8988T (cell line): ENCODE results near the gene CNKSR3.

Experiments used
- DNase-seq: peaks from one replicate; pipeline ENCODE4 v3.0.0; 2011

Gene CNKSR3

GRCh38 chr6:154448448-154449096 is 61.9 kb downstream of the CNKSR3 start:
- DNase-seq, result no peak

- DNase-seq, result no peak
Measured at GRCh38 chr6:154447954-154448353, 62.5 kb downstream of the CNKSR3 start.

GRCh38 chr6:154446984-154447383 is 63.5 kb downstream of the CNKSR3 start:
- DNase-seq, result no peak

GRCh38 chr6:154445417-154445816 is 65.1 kb downstream of the CNKSR3 start:
- DNase-seq, result no peak

DNA sequence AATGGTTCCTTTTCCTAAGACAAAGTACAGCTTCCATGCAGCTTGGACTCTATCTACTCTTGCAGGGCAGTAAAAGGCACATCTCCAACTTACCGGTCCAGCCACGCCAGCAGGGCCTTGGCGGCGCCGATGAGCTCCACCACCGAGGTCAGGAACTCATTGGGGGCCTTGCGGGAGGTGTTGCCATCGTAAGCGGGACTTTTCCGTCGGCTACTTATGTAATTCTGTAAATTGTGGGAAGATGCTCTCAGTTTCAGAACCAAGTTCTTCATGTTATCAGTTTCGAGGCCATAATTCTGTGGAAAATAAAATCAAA is 68.5 kb downstream of the CNKSR3 start:
- DNase-seq, result no peak

DNA sequence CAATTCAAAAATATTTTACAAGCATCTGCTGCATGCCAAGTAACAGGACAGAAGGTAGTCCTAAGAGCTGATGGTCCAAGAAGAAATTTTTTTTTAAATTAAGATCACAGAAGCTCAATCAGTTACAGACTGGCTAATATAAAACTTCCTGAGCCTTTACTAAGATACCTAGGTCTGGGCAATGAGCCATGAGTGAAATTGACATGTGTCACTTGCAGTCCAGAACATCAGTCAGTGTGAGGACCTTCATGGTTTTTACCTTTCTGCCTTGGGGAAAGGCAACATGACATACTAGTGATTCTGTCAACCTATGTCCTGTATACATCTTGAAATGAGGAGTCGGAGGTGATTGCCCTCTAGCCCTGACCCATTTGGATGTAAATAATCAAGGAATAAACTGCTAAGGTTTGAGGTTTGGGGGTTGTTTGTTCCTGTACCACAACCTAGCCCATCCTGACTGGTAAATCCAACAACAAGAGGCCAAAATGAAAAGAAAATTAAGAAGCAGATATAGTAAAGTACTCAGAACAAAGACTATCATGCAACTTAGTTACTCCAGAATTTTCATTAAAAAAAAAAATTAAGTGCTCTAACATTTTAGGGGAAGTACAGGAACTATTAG is 70.0 kb downstream of the CNKSR3 start:
- DNase-seq, result no peak

- no peak for DNase-seq
Measured at GRCh38 chr6:154440022-154440421, 70.5 kb downstream of the CNKSR3 start.

- no peak for DNase-seq
Measured at GRCh38 chr6:154438882-154439415, 71.5 kb downstream of the CNKSR3 start.

DNA sequence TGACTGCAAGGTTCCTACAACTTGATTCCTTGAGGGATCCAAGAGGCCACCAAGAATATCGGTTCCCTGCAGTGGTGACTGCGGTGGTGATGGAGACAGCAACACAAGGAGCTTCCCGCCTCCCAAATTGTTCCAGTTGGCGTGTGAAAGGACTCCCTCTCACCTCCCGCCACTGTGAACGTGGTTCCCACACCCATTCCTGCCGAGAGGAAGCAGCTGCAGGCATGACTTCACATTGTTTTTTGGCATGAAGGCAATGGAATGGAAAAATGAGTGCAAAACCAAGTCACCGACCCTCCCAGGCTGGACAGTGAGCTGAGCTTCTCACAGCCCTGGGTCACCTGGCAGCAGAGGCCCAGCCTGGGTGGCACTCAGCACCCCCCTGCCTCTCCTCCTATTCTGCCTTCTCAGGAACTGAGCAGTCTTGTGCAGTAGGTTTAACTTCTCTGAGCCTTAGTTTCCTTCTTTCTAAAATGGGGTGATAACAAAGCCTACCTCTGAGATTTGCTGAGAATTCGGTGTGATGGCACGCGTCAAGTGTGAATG is 75.0 kb downstream of the CNKSR3 start:
- no peak for DNase-seq

- no peak for DNase-seq
Measured at GRCh38 chr6:154434662-154435061, 75.8 kb downstream of the CNKSR3 start.

GRCh38 chr6:154433477-154434241 is 76.8 kb downstream of the CNKSR3 start:
- no peak for DNase-seq

DNA sequence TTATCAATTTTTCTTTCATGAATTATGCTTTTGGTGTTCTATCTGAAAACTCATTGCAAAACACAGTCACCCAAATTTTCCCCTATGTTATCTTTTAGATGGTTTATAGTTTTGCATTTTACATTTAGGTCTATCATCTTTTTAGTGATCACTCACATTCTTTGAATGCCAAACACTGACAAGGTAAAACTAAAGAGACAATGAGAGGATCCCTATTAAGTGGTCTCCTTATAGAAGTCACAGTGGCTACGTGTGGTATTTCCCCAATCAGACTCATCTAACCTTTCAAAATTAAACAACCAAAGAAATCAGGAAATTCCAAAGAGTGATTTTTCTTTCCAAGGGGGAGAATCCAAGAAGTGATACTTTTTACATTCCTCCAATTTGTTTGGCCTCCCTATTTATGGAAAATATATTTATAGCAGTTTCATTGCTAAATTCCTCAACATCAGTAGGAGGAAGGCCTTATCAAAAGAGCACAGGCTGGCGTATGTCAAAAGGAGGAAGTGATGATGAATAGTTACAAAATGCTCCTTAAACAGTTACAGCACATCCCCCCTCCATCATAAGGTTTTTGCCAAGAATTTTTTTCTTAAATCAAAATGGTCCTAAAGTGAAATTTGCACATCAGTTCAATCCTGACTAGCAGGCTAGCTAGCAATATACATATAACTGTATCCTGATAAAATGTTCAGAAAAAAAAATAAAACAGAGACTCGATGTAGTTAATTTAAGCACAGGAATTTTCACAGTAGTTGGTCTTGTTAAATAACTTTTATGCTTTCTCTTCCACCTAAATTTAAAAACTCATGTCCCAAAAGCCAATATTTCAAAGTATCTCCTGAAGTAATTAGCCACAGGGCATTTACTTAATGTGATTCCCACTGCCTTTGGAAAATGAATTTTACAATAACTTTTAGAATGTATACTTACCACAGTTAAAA is 77.7 kb downstream of the CNKSR3 start:
- DNase-seq, result no peak

- no peak for DNase-seq
Measured at GRCh38 chr6:154430481-154430919, 80.0 kb downstream of the CNKSR3 start.

GRCh38 chr6:154429711-154430110 is 80.8 kb downstream of the CNKSR3 start:
- DNase-seq, result no peak

DNA sequence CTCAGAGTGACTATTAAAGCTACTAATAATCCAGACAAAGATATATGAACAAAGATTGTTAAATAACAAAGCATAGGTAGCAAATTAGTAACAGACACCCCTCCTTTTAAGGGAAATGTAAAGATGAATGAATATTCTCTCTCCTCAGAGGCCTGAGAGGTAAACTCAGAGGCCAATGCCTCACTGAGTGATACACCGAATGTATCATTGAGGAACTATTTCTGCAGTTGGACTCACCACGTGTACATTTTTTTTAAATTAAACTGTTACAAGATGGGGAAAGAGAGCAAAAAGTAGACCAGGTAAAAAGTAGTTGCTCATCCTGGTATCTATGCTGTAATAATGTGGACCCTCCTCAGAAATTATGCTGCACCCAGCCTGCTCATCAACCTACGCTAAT is 81.6 kb downstream of the CNKSR3 start:
- DNase-seq, result no peak

DNA sequence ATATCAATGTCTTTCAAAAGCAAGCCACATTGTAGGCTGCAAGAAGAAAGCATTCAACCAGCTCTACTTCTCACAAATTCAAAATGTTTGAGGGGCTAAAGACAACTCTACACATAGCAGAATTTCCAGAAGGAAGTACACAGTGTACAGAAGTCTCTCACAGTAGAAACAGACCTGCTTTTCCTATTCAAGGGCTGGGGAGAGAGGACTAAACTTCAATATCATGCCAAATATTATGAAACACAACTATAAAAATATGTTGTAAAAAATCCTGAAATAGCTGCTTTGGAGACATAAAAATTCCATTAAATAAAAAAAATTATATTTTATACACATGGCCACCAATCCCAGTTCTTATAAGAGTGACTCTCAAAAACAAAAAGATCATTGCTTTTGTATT is 83.0 kb downstream of the CNKSR3 start:
- DNase-seq, result no peak

- DNase-seq, result no peak
Measured at GRCh38 chr6:154426997-154427396, 83.5 kb downstream of the CNKSR3 start.

GRCh38 chr6:154425034-154425433 is 85.5 kb downstream of the CNKSR3 start:
- DNase-seq, result no peak

DNA sequence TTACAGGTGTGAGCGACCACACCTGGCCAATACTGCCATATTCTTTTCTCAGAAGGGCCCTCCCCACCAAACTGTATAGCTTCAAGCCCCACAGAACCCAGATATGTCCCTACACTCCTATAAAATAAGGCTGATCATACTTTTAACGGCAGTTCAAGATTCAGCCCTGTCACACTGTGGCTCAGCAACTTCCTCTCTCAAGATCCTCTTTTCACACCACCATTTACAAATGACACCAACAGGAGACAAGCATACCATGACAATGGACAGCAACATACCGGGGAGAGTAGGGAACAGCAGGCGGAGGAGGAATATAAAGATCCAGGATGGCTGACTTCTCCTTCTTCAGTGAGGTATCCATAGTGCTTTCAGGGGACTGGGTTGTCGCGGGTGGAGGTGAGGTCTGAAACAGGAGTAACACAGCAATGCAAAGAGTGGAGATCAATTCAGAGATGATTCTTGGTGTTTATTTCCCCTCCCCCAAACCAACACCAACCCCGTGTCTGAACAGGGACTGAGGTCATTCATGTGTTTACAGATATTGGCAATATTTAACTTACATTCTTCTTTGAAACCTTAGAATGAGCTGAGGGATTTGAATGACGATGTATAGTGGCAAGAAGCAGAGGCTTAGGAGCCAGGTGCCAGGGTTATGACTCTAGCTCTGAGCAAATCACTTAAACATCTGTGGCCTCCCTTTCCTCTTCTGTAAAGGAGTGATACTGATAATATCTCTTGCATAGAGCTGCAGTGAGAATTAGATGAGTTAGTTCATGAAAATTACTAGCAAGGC is 96.3 kb downstream of the CNKSR3 start:
- DNase-seq, result no peak

- DNase-seq, result no peak
Measured at GRCh38 chr6:154412106-154412820, 98.2 kb downstream of the CNKSR3 start.

- DNase-seq, result no peak
Measured at GRCh38 chr6:154411076-154411475, 99.4 kb downstream of the CNKSR3 start.
